SKM-1 treated with dmso at 0.1 percent for 144 hours (cell line): Measurements from ENCODE around the gene IL9.
A peak's percentile ranks its signal among the peaks of the same experiment; 100 is the strongest.

Source experiments
- DNase-seq: peaks from one replicate; lab custom pipeline; 2025; ENCODE audit not compliant: unreplicated experiment; lab: John Stamatoyannopoulos, UW

The IL9 gene

DNA sequence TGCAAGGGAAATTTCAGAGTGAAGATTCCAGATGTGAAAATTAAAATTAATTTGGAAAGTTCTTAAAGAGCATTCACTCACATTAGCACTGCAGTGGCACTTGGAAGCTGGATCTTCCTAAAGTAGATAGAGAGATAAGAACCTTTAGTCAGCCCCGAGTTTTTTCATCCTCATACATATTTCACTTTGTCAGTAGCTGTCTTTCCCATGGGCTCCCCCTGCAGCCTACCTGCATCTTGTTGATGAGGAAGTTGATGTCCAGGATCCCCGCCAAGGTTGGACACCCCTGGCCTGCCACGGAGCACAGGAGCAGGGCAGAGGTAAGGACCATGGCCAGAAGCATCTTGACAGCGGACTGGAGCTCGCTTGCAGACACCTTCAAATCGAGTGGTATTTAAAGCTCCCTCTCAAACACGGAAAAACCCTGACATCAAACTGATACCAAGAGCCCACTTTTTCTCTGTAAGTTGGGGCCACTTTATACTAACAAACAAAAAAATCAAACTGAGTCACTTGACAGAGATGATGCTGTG, at the start of gene IL9:
Gene IL9 (minus strand): TSS at position 368 of the 533 bp plus-strand sequence. CDS start 25 bp downstream, at position 343.
- DNase-seq = no peak

GRCh38 chr5:135944967-135945560, 49.4 kb upstream of the IL9 start:
- DNase-seq = peak; percentile 73

DNA sequence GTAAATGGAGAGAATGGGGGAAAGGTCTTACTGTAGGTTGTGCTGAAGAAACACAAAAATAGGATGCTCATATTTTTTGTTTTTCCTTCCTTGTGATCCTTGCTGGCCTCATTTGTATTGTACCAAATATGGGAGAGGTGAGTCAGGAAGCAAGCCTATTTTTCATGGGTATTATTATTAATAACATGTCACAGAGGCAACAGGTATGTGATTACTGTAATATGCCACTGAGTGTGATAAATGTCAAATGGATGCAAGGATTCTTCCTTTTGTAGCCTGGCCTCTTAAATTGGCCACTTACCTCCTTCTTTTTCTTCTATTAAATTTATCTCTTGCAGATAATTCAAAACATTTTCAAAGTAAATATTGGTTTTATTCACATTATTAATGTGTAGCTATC, 48.9 kb upstream of the IL9 start:
- DNase-seq = no peak

DNA sequence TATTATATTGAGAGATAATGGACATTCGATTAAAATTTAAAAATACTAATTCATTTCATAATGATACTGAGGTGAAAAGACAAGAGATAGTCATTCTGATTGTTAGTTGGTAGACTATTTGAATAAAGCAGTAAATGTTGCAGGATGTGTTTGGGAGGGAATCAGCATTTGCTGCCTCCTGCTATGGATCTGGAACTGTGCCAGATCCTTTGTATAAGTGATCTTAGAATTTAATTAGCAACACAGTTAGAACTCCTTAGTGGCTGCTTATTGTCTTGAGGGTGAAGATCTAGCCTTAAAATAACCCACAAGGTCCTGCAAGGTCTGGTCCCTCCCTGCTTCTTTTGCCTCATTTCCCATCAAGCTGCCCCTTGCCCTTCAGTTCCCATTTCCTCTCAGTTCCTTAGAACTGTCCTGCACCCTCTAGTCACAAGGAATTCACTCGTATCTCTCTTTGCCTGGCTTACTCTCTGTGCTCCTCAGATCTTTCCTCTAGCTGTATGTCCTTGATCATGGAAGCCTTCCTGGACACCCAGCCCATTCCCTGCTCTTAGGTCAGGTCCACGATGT, 46.6 kb upstream of the IL9 start:
- no peak for DNase-seq

GRCh38 chr5:135941711-135942110, 46.1 kb upstream of the IL9 start:
- no peak for DNase-seq

- no peak for DNase-seq
Observed at GRCh38 chr5:135937245-135937911, 41.7 kb upstream of the IL9 start.

GRCh38 chr5:135934939-135935338, 39.3 kb upstream of the IL9 start:
- DNase-seq = no peak

- DNase-seq = no peak
Observed at GRCh38 chr5:135930949-135931295, 35.3 kb upstream of the IL9 start.

DNA sequence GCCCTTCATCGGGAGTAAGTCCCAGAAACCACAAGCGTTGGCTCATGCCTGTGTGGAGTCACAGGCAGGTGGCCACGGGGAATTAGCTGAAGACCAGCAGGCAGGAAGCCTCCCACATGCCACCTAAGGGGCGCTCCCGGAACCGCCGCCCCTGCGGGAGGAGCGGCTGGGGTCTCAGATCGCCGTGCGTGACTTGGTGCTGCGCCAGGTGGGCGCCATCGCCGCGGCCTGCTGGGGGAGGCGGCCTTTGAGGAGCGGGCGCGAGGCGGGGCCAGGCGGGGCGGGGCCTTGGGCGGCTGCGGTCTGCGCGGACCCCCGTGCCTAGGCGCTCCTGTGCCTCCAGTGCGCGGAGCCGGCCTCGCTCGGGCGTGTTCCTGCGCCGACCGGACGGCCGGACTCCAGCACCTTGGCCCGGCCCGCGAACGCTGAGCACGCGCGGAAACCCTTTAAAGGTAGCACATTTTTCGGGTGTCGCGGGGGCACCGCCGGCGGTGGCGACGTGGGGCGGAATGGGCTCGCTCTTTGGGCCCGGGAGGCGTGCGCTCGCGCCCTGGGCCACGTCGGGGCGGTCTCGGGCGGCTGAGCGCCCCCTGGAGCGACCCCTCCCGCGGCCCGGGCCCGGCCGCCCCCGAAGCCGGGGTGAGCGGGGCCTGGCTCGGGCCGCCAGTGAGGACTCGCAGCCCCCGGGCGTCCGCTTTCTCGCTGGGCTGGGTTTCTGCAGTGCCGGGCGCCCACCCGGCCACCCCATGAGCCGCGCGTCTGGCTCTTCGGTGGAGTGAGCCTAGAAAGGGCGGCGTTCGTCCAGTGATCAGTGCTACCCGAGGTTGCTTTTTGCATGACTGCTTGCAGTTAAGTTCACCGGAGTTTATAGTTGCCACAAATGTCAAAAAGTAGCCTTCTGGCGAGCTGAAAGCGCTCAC, 34.6 kb upstream of the IL9 start:
- no peak for DNase-seq

- DNase-seq = no peak
Observed at GRCh38 chr5:135921388-135921787, 25.7 kb upstream of the IL9 start.

DNA sequence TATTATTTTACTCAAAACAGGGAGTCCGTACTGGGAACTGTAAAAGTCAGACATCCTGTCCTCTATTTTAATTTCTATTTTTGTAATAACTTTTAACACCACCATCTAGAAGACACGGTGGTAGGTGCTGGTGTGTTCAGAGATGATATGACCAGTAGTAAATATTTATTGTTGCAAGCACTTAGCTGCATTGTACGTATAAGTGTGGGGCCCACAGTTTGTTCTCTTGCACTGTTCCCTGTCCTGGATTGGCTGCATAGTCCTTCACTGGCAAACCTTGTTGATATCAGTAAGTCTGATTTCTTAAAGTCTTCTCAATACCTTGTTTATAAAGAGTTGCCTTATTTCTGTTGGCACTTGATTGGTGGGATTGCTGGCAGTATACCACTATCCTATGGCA, 24.6 kb upstream of the IL9 start:
- DNase-seq = no peak

DNA sequence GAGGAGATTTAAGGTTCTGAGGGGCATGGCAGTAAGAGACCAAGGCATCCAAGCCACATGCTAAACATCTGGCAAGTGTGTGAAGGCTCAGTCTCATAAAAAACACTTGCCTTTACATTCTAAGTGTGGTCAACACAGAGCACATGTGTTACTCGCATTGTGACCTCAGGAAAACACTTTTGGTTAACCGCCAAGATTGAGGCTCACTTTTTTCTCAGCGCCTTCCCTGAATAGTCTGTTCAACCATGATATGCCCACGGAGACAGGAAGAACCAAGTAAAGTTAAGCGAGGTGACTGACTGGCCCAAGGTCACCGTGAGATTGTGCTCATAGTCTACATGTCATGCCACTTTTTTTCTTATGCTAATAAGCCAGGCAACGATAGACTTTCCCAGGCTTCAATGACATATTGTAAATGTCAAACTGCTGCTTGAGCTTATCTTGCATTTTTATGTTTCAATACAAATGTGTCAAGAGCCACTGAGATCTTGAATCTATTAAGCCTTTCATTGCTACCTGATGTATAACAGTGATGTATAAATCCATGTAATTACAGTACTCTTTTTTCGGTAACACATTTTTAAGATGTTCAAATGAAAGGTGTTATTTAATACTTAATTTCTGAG, 21.1 kb upstream of the IL9 start:
- no peak for DNase-seq

GRCh38 chr5:135915466-135916001, 19.9 kb upstream of the IL9 start:
- DNase-seq = no peak

- DNase-seq = no peak
Observed at GRCh38 chr5:135913713-135914626, 18.3 kb upstream of the IL9 start.

DNA sequence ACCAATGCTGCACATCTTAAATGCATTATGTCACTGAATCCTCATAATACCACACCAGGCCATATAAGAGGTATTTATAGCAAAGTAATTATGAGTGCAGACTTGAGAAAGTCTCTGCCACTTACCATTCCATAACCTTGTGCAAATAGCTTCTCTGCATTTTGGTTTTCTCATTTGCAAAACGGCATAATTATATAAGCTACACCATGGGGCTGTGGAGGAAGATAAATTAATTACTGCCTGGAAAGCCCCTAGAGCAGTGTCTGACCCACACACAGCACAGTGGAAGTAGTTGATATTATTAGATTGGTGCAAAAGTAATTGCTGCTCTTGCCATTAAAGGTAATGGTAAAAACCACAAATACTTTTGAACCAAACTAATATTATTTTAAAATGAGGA, 9.5 kb upstream of the IL9 start:
- no peak for DNase-seq

DNA sequence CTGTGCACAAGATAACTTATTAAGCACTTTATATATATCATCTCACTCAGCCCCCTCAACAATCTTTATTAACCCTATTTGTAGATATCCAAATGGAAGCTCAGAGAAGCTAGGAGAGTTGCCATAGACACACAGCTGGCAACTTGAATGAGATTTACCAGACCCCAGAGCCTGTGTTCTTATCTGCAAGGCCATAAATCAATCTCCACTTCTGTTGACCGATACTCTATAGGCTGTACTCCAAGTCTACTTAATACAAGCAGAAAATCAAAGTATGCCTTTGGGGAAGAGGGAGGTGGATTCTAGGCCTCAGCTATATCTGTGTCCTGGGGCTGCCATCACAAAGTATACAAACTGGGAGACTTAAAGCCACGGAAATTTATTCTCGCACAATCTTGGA, 6.0 kb upstream of the IL9 start:
- DNase-seq = no peak

- no peak for DNase-seq
Observed at GRCh38 chr5:135900276-135900675, 4.6 kb upstream of the IL9 start.

DNA sequence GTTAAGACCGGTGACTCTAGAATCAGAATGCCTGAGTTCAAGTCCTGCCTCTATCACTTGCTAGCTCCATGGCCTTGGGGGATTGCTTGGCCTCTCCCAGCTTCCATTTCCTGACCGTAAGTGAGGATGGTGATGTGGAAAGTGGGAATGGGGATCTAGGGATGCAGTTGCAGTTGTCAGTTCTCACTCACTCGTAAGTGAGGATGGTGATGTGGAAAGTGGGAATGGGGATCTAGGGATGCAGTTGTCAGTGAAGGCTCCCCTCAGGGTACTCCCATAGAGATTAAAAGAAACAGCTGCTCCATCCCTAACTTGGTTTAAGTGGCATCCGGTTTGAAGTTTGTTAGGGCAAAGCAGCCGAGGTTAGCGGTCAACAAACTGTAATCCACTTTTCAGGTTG, 3.0 kb upstream of the IL9 start:
- no peak for DNase-seq

- no peak for DNase-seq
Observed at GRCh38 chr5:135894789-135895188, 852 bp downstream of the IL9 start.

- DNase-seq = no peak
Observed at GRCh38 chr5:135894276-135894675, 1.4 kb downstream of the IL9 start.
